ENCODE results near the gene EFHD2.

EFHD2 gene

GRCh38 chr1:15393475-15394257 is 16.0 kb upstream of the EFHD2 start:
- peaks cover 0 to 5% (median 0%) of the 10 kb centered on the region in 4 donors for H3K4me1 ChIP-seq
- TF ChIP-seq CTCF (IDR thresholded peaks at IDR 0.05) = no peak
- H3K27me3 ChIP-seq = no peaks in the 10 kb centered on the region
- no peaks in the 10 kb centered on the region for H3K9me3 ChIP-seq
- no peak overlapping the region for H3K27ac ChIP-seq
- no peak for DNase-seq
- intact Hi-C loops (cut with DNase I; ENCODE audit: low total_unique reads) = no loop called here
- H3K36me3 ChIP-seq = no peaks in the 10 kb centered on the region
- no peak overlapping the region for H3K4me3 ChIP-seq

GRCh38 chr1:15394258-15394690 is 15.4 kb upstream of the EFHD2 start:
- H3K36me3 ChIP-seq = no peaks in the 10 kb centered on the region
- peaks cover 0 to under 1% (median 0%) of the 10 kb centered on the region in 3 donors for H3K9me3 ChIP-seq
- H3K27ac ChIP-seq = no peak overlapping the region
- intact Hi-C loops (cut with DNase I; ENCODE audit: low total_unique reads) = no loop called here
- no peak overlapping the region for H3K4me3 ChIP-seq
- no peak for DNase-seq
- H3K4me1 ChIP-seq = peaks cover 0 to 5% (median 0%) of the 10 kb centered on the region in 4 donors
- H3K27me3 ChIP-seq = no peaks in the 10 kb centered on the region
- TF ChIP-seq CTCF (IDR thresholded peaks at IDR 0.05) = no peak

GRCh38 chr1:15397236-15397635 is 12.5 kb upstream of the EFHD2 start:
- intact Hi-C loops (cut with DNase I; ENCODE audit: low total_unique reads) = no loop called here
- H3K9me3 ChIP-seq = peaks cover 0 to 10% (median 4%) of the 10 kb centered on the region in 3 donors
- H3K27ac ChIP-seq = no peak overlapping the region
- H3K27me3 ChIP-seq = no peaks in the 10 kb centered on the region
- TF ChIP-seq CTCF (IDR thresholded peaks at IDR 0.05) = no peak
- H3K4me3 ChIP-seq = no peak overlapping the region
- H3K4me1 ChIP-seq = peaks cover 0 to 11% (median 2%) of the 10 kb centered on the region in 4 donors
- no peak for DNase-seq
- no peaks in the 10 kb centered on the region for H3K36me3 ChIP-seq

GRCh38 chr1:15399710-15400109 is 10.0 kb upstream of the EFHD2 start:
- no peaks in the 10 kb centered on the region for H3K27me3 ChIP-seq
- H3K9me3 ChIP-seq = peaks cover 0 to 10% (median 4%) of the 10 kb centered on the region in 3 donors
- H3K27ac ChIP-seq = no peak overlapping the region
- no peak overlapping the region for H3K4me3 ChIP-seq
- peaks cover 0 to 11% (median 2%) of the 10 kb centered on the region in 4 donors for H3K4me1 ChIP-seq
- TF ChIP-seq CTCF (IDR thresholded peaks at IDR 0.05) = no peak
- no peak for DNase-seq
- intact Hi-C loops (cut with DNase I; ENCODE audit: low total_unique reads) = no loop called here
- H3K36me3 ChIP-seq = no peaks in the 10 kb centered on the region

GRCh38 chr1:15400627-15401026 is 9.1 kb upstream of the EFHD2 start:
- Histone ChIP-seq H3K36me3 (no peaks in the 10 kb centered on the region), H3K27ac (no peak overlapping the region), H3K9me3 (peaks cover 0 to 10% (median 4%) of the 10 kb centered on the region in 3 donors), H3K4me3 (no peak overlapping the region), H3K27me3 (no peaks in the 10 kb centered on the region), H3K4me1 (peaks cover 0 to 11% (median 2%) of the 10 kb centered on the region in 4 donors)
- intact Hi-C loops (cut with DNase I; ENCODE audit: low total_unique reads) = no loop called here
- no peak for TF ChIP-seq CTCF (IDR thresholded peaks at IDR 0.05)
- no peak for DNase-seq

Data from tibial artery (tissue), 4 donors.